A673 (cell line): ENCODE results near the gene B3GAT2. TPM values are rescaled to one million over a fixed set of nuclear protein-coding genes. Genes with fewer than 3 reads are reported as not detected.

Experiments used
- Bru-seq: library from RNA; stranded (reverse); fragments of 400-500 nt; gene quantifications from one replicate; lab custom pipeline; 2021; lab: Mats Ljungman, UMichigan
- BruChase-seq, 2 experiments: library from RNA; stranded (reverse); fragments of 400-500 nt; gene quantifications; one replicate each; lab custom pipeline; 2021; lab: Mats Ljungman, UMichigan
- BruUV-seq: library from RNA; stranded (reverse); fragments of 400-500 nt; replicated peaks from 2 replicates; lab custom pipeline; 2021; lab: Mats Ljungman, UMichigan
- CTCF ChIA-PET: fragments of 300-600 bp; sonication (Branson Sonifier 250); formaldehyde crosslinking; loops from one replicate; lab custom pipeline; 2022; ENCODE audit warnings: antibody characterized with exemption; lab: Charles Lee
- POLR2A ChIA-PET: fragments of 300-600 bp; sonication (Branson Sonifier 250); formaldehyde crosslinking; loops from one replicate; lab custom pipeline; 2022; ENCODE audit warnings: antibody characterized with exemption; ENCODE audit not compliant: low non-redundant PET; lab: Charles Lee
- DNase-seq: peaks from one replicate; pipeline ENCODE4 v3.0.0-alpha.2; 2015; ENCODE audit warnings: low spot score
- H3K27ac ChIP-seq: fragments of 200-600 bp; sonication (generic); 2 replicates; pipeline ENCODE4 v1.5.1; 2016; ENCODE audit warnings: mixed run types, low read depth, mild to moderate bottlenecking, mixed read lengths, antibody characterized with exemption, low read length; ENCODE audit not compliant: poor library complexity, severe bottlenecking
- H3K27me3 ChIP-seq: fragments of 200-600 bp; sonication (generic); replicated peaks from 2 replicates; pipeline ENCODE4 v1.6.1; 2017; ENCODE audit warnings: mixed run types, low read depth, mild to moderate bottlenecking, mixed read lengths, antibody characterized with exemption, low read length; ENCODE audit not compliant: insufficient read depth, poor library complexity
- H3K36me3 ChIP-seq: fragments of 200-600 bp; sonication (generic); 2 replicates; pipeline ENCODE4 v1.6.1; 2016; ENCODE audit warnings: mixed run types, mild to moderate bottlenecking, mixed read lengths, antibody characterized with exemption, low read length; ENCODE audit not compliant: insufficient read depth, poor library complexity, severe bottlenecking
- H3K4me1 ChIP-seq: fragments of 200-600 bp; sonication (generic); 2 replicates; pipeline ENCODE4 v1.6.1; 2017; ENCODE audit warnings: mixed run types, mild to moderate bottlenecking, mixed read lengths, antibody characterized with exemption, low read length; ENCODE audit not compliant: insufficient read depth, poor library complexity, severe bottlenecking
- H3K4me3 ChIP-seq: fragments of 200-600 bp; sonication (generic); 2 replicates; pipeline ENCODE4 v1.5.1; 2016; ENCODE audit warnings: low read depth, mixed run types, mild to moderate bottlenecking, mixed read lengths, low read length; ENCODE audit not compliant: poor library complexity, severe bottlenecking
- H3K9me3 ChIP-seq: fragments of 200-600 bp; sonication (generic); 2 replicates; pipeline ENCODE4 v1.6.1; 2016; ENCODE audit warnings: mixed run types, low read depth, mild to moderate bottlenecking, mixed read lengths, antibody characterized with exemption, low read length; ENCODE audit not compliant: poor library complexity, severe bottlenecking
- CTCF ChIP-seq: fragments of 300-800, 200-600 bp; sonication (generic); conservative IDR thresholded peaks from 2 replicates; pipeline ENCODE4 v1.5.1; 2017; ENCODE audit warnings: low read depth, mild to moderate bottlenecking, antibody characterized with exemption, low read length, moderate library complexity, mixed read lengths
- EZH2 ChIP-seq: fragments of 200-600 bp; sonication (generic); IDR thresholded peaks from 2 replicates; pipeline ENCODE4 v1.6.1; 2017; ENCODE audit warnings: borderline replicate concordance, low read depth, mild to moderate bottlenecking, mixed read lengths, antibody characterized with exemption, low read length; ENCODE audit not compliant: poor library complexity, severe bottlenecking
- intact Hi-C: fragments of 100-400 bp; cut with micrococcal nuclease; formaldehyde crosslinking; loops from one replicate; pipeline ENCODE4 v1.10.0; 2022; ENCODE audit not compliant: unreplicated experiment
- long read RNA-seq: library from polyadenylated mRNA; stranded (forward); transcript quantifications from one replicate; pipeline ENCODE4 v2.0.0, GENCODE V29; 2022
- total RNA-seq: library from RNA; stranded (reverse); gene quantifications from 2 replicates; pipeline ENCODE4 v1.2.3, GENCODE V29; 2021

Gene B3GAT2
- not detected in 2 replicates for total RNA-seq
- Bru-seq, nascent RNA, result percentile 3 among the genes with signal in this experiment
- BruChase-seq, experiment 1, labeled RNA remaining after a 2-hour chase, result percentile 4 among the genes with signal in this experiment
- BruChase-seq, experiment 2, labeled RNA remaining after a 6-hour chase, result percentile 3 among the genes with signal in this experiment
- long read RNA-seq, partial matches to known transcripts, result 0 of 3 reads
- long read RNA-seq, other reads (novel, unspliced or antisense), result 3 of 3 reads

GRCh38 chr6:70956451-70957283 lies at the start of gene B3GAT2:
Gene B3GAT2, minus strand, starts transcription at chr6:70957060. Its CDS starts 631 bp downstream, at chr6:70956429.
- intact Hi-C loops, result loop anchor here (1.0 to 5.0 kb wide), 2 partner anchors 250 to 434 kb away; no protein-coding TSS in a partner anchor
- peaks cover 78% of the 10 kb centered on the region for H3K27me3 ChIP-seq
- H3K9me3 ChIP-seq, result no peaks in the 10 kb centered on the region
- H3K27ac ChIP-seq, result no peak within 1 kb of the TSS
- TF ChIP-seq EZH2, result peak; percentile 21
- TF ChIP-seq CTCF, result no peak
- BruUV-seq, result no TSS peak
- no peaks in the 10 kb centered on the region for H3K4me1 ChIP-seq
- peak within 1 kb of the TSS; percentile 45 for H3K4me3 ChIP-seq
- POLR2A ChIA-PET, result no interaction called here
- DNase-seq, result peak; percentile 14
- H3K36me3 ChIP-seq, result no peaks in the 10 kb centered on the region
- CTCF ChIA-PET, result interaction anchor here (0.9 to 1.7 kb wide), 4 partner anchors 49 to 736 kb away, joined by 3 to 8 read pairs (median 6); no protein-coding TSS in a partner anchor

GRCh38 chr6:70998148-70998547 lies 41.3 kb upstream of the B3GAT2 start:
- BruUV-seq, result no TSS peak
- H3K4me1 ChIP-seq, result no peaks in the 10 kb centered on the region
- H3K9me3 ChIP-seq, result no peaks in the 10 kb centered on the region
- no peak for TF ChIP-seq EZH2
- TF ChIP-seq CTCF, result no peak
- intact Hi-C loops, result no loop called here
- no peak for DNase-seq
- H3K36me3 ChIP-seq, result no peaks in the 10 kb centered on the region
- H3K4me3 ChIP-seq, result no peak overlapping the region
- ChIA-PET CTCF (no interaction called here), POLR2A (no interaction called here)
- H3K27me3 ChIP-seq, result peaks cover 4% of the 10 kb centered on the region
- H3K27ac ChIP-seq, result no peak overlapping the region

- Histone ChIP-seq H3K4me3 (no peak overlapping the region), H3K36me3 (no peaks in the 10 kb centered on the region), H3K27ac (no peak overlapping the region), H3K4me1 (no peaks in the 10 kb centered on the region), H3K27me3 (peaks cover 4% of the 10 kb centered on the region), H3K9me3 (no peaks in the 10 kb centered on the region)
- intact Hi-C loops, result no loop called here
- no peak for TF ChIP-seq CTCF
- no peak for TF ChIP-seq EZH2
- ChIA-PET CTCF (no interaction called here), POLR2A (no interaction called here)
- no peak for DNase-seq
- BruUV-seq, result no TSS peak
Measured at GRCh38 chr6:70997379-70997778, 40.5 kb upstream of the B3GAT2 start.
